NCI-H82 treated with DMSO at 0.1 percent for 48 hours (cell line): ENCODE measurements around the gene IFNA4.
"Not testable (repeated sequence)": the region's sequence is repeated elsewhere in the genome, so short reads cannot be mapped to it uniquely, and the experiment has no call there.

Experiments
- DNase-seq: peaks from one replicate; lab custom pipeline; 2025; ENCODE audit not compliant: unreplicated experiment; lab: John Stamatoyannopoulos, UW

The IFNA4 gene

DNA sequence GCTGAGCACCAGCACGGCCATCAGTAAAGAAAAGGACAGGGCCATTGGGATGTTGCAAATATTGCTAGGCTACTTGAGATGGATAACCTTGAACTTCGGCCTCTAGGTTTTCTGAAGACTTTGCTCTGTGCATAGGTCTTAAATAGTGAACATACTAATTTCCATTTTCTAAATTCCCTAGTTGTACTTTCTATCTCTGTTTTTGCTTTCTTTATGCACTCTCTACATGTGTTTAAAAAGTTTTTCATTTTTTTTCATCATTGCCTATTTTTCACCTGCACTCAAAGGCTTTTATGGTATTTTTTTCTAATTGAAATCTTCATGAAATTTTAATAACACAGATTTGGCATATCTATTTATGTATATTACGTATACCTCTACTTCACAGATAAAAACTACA lies at the start of gene IFNA4:
Gene IFNA4, minus strand, starts transcription at position 101 of the 400 bp plus-strand sequence. Its CDS starts 56 bp downstream, at position 45.
- DNase-seq, result not testable (repeated sequence)

DNA sequence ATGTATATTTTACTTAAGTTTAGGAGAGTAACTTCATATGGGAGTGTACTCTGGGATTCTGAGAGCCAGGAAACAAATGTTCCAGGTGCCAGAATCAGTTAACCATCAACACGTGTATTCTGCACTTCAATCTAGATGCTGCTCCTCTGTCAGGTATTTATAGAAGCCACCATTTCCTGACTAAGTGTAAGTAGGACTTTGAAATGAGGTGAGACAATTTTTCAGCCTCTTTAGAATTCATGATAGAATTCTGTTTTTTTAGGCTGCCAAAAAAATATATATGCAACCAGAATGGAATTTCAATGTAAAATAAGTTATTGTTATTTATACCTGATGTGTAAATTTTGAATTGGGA lies 49.0 kb upstream of the IFNA4 start:
- DNase-seq, result not testable (repeated sequence)

DNA sequence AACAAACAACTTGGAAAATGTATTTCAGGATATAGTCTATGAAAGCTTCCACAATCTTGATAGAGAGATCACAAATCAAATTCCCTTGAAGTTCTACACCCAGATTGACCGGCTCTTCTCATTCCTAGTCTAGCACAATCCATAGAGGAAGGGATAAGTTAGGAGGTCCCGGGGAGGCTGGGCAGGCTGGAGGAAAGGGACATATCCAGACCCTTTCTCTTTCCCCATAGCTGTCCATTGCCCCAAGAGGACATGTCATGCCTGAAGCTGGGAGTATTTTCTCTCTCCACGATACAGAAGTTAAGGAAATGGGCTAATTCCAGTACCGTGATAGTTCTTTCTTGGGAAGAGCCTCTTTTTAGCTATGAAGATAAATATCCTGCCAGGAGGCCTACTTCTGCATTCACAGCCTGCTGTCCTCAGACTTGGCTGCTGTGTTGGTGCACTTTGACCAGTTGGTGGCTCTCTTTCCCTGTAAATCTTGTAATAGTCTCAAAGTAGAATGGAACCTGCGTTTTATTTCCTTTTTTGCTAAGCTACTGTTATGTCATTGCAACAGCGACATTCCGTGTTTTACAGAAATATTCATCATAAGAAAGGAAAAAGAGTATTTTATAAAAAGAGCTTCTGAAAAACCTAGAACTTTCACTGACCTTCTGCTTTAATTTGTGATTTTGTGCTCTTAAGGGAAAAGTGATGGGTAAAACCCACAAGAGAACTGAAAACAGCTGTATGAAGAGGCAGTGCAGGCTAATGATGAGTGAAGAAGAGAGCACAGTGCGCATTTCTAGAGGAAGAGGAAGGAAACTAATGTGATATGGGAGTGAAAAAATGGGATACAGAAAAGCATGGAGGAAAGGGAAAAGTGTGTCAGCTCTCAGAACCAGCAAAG lies 48.3 kb upstream of the IFNA4 start:
- DNase-seq, result peak; percentile 16

DNA sequence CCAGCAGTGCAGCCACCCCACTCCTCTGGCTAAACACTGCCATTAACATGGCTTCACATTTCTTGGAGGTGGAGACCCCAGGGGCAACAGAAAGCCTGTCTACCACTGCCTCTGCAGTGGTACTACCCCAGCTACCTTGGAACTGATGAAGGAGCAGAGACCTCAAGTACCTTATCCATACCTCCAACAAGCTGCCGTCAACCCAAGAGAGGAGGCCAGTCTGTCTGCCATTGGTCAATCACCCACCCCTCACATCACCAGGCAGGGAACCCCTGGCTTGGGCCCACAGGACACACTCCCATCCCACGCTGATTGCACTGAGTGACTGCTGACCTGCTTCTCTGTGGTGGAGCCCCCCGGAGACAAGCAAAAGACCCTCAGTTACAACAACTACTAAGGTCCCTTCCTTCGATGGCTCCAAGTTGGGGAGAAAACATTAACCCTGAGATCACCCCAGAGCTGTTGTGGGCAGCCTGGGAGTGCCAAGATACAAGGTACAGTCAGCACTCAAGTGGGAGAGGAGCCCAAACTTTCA lies 46.8 kb upstream of the IFNA4 start:
- DNase-seq, result no peak

DNA sequence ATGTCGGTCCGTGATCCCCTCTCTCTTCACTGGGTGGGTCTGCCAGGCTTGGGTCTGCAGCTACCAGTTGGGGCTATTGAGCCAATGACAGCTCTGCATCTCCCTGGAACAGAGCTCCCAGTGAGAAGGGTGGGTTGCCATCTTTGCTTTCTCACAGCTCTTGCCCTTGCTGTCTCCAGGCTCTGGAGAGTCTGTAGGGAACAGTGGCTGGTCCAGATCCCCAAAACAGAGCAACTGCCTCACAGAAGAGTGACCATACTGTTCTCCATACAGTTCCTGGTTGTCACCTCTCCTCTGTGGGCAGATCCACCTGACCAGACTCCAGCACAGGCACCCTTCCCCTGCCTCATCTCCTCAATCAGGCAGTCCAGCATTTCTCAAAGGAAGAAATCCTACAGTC lies 45.9 kb upstream of the IFNA4 start:
- DNase-seq, result no peak

DNA sequence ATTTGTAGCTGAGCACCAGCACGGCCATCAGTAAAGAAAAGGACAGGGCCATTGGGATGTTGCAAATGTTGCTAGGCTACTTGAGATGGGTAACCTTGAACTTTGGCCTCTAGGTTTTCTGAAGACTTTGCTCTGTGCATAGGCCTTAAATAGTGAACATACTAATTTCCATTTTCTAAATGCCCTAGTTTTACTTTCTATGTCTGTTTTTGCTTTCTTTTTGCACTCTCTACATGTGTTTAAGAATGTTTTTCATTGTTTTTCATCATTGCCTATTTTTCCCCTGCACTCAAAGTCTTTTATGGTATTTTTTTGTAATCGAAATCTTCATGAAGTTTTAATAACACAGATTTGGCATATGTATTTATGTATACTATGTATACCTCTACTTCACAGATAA lies 40.7 kb upstream of the IFNA4 start, which contains the start of gene IFNA17:
Gene IFNA17, minus strand, starts transcription at position 101 of the 400 bp plus-strand sequence. Its CDS starts 49 bp downstream, at position 52.
- DNase-seq, result no peak

DNA sequence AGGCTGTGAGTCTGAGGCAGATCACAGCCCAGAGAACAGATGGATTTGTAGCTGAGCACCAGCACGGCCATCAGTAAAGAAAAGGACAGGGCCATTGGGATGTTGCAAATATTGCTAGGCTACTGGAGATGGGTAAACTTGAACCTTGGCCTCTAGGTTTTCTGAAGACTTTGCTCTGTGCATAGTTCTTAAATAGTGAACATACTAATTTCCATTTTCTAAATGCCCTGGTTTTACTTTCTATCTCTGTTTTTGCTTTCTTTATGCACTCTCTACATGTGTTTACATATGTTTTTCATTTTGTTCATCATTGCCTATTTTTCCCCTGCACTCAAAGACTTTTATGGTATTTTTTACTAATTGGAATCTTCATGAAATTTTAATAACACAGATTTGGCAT lies 29.8 kb upstream of the IFNA4 start, which contains the start of gene IFNA16:
Gene IFNA16, minus strand, starts transcription at position 101 of the 400 bp plus-strand sequence. Its CDS starts 6 bp downstream, at position 95.
- DNase-seq, result not testable (repeated sequence)

DNA sequence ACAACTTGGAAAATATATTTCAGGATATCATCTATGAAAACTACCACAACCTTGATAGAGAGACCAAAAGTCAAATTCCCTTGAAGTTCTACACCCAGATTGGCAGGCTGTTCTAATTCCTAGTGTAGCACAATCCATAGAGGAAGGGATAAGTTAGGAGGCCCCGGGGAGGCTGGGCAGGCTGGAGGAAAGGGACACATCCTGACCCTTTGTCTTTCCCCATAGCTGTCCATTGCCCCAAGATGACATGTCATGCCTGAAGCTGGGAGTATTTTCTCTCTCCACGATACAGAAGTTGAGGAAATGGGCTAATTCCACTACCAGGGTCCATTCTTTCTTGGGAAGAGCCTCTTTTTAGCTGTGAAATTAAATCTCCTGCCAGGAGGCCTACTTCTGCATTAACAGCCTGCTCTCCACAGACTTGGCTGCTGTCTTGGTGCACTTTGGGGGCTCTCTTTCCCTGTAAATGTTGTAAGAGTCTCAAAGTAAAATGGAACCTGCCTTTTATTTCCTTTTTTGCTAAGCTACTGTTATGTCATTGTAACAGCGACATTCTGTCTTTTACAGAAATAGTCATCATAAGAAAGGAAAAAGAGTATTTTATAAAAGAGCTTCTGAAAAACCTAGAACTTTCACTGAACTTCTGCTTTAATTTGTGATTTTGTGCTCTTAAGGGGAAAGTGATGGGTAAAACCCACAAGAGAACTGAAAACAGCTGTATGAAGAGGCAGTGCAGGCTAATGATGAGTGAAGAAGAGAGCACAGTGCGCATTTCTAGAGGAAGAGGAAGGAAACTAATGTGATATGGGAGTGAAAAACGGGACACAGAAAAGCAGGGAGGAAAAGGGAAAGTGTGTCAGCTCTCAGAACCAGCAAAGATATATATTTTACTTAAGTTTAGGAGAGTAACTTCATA lies 26.3 kb upstream of the IFNA4 start:
- DNase-seq, result not testable (repeated sequence)

DNA sequence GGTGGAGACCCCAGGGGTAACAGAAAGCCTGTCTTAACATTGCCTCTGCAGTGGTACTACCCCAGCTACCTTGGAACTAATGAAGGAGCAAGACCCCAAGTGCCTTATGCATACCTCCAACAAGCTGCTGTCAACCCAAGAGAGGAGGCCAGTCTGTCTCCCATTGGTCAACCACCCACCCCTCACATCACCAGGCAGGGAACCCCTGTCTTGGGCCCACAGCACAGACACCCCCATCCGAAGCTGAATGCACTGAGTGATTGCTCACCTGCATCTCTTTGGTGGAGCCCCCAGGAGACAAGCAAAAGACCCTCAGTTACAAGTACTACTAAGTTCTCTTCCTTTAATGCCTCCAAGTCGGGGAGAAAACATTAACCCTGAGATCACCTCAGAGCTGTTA lies 24.8 kb upstream of the IFNA4 start:
- not testable (repeated sequence) for DNase-seq

DNA sequence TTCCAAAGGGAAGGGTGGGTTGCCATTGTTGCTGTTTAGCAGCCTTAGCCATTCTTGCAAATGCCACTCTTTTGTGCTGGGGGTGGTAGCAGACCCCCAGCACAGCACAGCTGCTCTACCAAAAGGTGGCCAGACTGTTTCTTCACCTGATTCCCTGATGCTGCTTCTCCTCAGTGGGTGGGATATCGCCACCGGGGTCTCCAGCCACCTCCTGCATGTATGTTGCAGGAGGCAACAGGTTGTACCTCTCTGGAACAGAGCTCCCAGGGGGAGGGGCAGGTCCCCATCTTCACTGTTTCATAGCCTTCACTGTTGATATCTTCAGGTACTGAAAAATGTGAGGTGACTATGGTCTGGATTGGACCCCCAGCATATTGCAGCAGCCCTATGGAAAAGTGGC lies 23.4 kb upstream of the IFNA4 start:
- DNase-seq, result not testable (repeated sequence)

DNA sequence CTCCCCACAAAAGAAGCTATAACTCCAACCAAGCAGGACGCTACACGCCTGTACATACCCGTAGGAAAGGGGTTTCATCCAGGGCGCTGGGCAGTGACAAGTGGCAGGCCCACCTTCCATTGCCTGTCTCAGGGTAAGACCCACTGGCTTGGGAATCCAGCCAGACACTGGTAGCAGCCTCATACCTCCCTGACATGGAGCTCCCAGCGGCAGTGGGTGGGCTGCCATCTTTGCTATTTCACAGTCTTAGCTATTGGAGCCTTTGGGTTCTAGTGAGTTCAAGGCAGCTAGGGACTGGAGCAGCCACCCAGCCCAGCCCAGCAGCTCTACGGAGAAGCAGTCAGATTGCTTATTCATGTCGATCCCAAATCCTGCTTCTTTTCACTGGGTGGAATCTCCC lies 22.9 kb upstream of the IFNA4 start:
- no peak for DNase-seq

DNA sequence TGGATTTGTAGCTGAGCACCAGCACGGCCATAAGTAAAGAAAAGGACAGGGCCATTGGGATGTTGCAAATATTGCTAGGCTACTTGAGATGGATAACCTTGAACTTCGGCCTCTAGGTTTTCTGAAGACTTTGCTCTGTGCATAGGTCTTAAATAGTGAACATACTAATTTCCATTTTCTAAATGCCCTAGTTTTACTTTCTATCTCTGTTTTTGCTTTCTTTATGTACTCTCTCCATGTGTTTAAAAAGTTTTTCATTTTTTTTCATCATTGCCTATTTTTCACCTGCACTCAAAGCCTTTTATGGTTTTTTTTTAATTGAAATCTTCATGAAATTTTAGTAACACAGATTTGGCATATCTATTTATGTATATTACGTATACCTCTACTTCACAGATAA lies 19.7 kb upstream of the IFNA4 start, which contains the start of gene IFNA10:
Gene IFNA10, minus strand, starts transcription at position 101 of the 400 bp plus-strand sequence. Its CDS starts 46 bp downstream, at position 55.
- not testable (repeated sequence) for DNase-seq

DNA sequence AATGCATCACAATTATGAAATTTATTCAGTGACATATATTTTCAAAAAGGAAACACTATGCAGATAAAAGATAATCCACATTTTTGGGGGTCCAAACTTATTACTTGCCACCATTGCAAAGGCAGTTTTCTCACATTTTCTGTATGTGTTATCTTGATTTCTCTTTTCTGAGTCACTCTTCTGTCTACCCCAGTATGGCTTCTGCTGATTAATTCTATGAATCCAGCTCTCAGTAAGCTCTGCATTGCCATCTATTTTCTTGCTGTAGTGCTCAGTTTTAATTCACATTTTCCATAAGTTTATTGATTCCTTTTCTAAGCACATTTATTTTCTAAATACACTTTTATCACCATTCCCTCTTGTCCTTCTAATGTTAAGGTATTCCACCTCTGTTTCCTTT lies 17.8 kb upstream of the IFNA4 start:
- DNase-seq, result no peak

DNA sequence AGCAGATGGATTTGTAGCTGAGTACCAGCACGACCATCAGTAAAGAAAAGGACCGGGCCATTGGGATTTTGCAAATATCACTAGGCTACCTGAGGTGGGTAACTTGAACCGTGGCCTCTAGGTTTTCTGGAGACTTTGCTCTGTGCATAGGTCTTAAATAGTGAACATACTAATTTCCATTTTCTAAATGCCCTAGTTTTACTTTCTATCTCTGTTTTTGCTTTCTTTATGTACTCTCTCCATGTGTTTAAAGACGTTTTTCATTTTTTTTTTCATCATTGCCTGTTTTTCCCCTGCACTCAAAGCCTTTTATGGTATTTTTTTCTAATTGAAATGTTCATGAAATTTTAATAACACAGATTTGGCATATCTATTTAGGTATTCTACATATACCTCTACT lies 14.7 kb upstream of the IFNA4 start, which contains the start of gene IFNA7:
Gene IFNA7, minus strand, starts transcription at position 101 of the 400 bp plus-strand sequence. Its CDS starts 40 bp downstream, at position 61.
- not testable (repeated sequence) for DNase-seq

DNA sequence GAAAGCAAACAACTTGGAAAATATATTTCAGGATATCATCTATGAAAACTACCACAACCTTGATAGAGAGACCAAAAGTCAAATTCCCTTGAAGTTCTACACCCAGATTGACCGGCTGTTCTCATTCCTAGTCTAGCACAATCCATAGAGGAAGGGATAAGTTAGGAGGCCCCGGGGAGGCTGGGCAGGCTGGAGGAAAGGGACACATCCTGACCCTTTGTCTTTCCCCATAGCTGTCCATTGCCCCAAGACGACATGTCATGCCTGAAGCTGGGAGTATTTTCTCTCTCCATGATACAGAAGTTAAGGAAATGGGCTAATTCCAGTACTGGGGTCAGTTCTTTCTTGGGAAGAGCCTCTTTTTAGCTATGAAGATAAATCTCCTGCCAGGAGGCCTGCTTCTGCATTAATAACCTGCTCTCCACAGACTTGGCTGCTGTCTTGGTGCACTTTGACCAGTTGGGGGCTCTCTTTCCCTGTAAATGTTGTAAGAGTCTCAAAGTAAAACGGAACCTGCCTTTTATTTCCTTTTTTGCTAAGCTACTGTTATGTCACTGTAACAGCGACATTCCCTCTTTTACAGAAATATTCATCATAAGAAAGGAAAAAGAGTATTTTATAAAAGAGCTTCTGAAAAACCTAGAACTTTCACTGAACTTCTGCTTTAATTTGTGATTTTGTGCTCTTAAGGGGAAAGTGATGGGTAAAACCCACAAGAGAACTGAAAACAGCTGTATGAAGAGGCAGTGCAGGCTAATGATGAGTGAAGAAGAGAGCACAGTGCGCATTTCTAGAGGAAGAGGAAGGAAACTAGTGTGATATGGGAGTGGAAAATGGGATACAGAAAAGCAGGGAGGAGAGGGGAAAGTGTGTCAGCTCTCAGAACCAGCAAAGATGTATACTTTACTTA lies 7.7 kb upstream of the IFNA4 start:
- DNase-seq, result peak; percentile 1

DNA sequence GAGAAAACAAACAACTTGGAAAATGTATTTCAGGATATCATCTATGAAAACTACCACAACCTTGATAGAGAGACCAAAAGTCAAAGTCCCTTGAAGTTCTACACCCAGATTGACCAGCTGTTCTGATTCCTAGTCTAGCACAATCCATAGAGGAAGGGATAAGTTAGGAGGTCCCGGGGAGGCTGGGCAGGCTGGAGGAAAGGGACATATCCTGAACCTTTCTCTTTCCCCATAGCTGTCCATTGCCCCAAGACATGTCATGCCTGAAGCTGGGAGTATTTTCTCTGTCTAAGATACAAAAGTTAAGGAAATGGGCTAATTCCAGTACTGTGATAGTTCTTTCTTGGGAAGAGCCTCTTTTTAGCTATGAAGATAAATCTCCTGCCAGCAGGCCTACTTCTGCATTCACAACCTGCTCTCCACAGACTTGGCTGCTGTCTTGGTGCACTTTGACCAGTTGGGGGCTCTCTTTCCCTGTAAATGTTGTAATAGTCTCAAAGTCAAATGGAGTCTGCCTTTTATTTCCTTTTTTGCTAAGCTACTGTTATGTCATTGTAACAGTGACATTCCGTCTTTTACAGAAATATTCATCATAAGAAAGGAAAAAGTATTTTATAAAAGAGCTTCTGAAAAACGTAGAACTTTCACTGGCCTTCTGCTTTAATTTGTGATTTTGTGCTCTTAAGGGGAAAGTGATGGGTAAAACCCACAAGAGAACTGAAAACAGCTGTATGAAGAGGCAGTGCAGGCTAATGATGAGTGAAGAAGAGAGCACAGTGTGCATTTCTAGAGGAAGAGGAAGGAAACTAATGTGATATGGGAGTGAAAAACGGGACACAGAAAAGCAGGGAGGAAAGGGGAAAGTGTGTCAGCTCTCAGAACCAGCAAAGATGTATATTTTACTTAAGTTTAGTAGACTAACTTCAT lies 4.3 kb downstream of the IFNA4 start:
- not testable (repeated sequence) for DNase-seq

DNA sequence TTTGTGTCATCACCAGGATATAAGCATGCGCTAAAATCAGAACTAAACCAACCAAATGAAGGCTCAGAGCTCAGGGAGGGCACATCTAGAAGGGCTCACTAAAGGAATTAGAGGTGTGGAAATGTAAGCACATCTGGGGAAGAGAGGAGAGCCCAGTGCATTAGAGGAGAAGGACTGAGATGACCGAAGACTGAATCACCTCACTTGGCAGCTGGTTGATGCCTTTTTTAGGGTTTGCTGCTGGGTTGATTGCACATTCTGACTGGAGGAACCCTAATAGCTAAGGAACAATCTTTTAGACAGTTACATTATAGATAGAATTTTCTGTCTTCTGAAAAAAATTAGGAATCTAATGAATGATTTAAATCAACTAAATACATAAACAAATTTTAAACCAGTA lies 12.7 kb downstream of the IFNA4 start:
- no peak for DNase-seq

DNA sequence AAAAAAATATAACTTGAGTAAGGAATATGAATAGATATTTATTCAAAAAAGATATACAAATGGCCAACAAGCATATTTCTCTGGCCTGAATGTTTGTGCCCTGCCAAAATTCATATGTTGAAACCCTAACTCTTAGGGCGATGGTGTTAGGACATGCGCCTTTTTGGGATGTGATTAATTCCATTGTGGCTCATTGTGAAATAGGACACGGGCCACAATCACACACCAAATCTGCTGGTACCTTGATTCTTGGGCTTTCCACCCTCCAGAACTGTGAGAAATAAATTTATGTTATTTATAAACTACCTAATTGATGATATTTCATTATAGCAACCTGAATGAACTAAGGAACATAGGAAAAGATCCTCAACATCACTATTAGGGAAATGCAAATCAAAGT lies 15.2 kb downstream of the IFNA4 start:
- DNase-seq, result no peak

DNA sequence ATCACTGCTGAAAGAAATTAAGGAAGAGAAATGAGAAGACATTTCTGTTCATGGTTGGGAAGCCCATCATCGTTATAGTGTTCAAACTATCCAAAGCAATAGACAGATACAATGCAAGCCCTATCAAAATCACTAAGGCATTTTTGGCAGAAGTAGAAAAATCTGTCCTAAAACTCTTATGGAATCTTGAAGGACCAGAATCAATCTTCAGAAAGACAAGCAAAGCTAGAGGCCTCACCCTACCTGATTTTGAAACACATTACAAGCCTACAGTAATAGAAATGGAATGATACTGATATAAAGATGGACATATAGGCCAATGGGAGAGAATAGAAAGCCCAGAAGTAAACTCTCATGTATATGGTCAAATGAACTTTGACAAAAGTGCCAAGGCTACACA lies 16.0 kb downstream of the IFNA4 start:
- DNase-seq, result no peak
